Upper lobe of left lung (tissue), 4 donors: ENCODE results near the gene NAA60.

Experiments used
- EP300 ChIP-seq, 4 donors: sonication (generic); formaldehyde crosslinking; IDR thresholded peaks; one replicate each; pipeline ENCODE4 v1.5.1; 2017; ENCODE audit warnings: antibody characterized with exemption in 4 of 4, control low read depth in 2 of 4
- POLR2A ChIP-seq, 4 donors: fragments of 450-650 bp; IDR thresholded peaks; one replicate each; pipeline ENCODE4 v1.5.1; 2016 to 2017; ENCODE audit warnings: antibody characterized with exemption in 4 of 4, mild to moderate bottlenecking in 2 of 4
- POLR2AphosphoS5 ChIP-seq, 2 donors: sonication (generic); formaldehyde crosslinking; IDR thresholded peaks; one replicate each; pipeline ENCODE4 v1.5.1; 2017; ENCODE audit warnings: antibody characterized with exemption in 2 of 2
- TF ChIP-seq, protein P1 (sequence below), 6 experiments: fragments of 450-650 bp in 4 of 6; fragments of 200-600 bp in 2 of 6; sonication (generic) in 2 of 6; IDR thresholded peaks; one replicate each; pipeline ENCODE4 v1.5.1; 2016 to 2019; ENCODE audit warnings: antibody characterized with exemption in 6 of 6

DNA sequence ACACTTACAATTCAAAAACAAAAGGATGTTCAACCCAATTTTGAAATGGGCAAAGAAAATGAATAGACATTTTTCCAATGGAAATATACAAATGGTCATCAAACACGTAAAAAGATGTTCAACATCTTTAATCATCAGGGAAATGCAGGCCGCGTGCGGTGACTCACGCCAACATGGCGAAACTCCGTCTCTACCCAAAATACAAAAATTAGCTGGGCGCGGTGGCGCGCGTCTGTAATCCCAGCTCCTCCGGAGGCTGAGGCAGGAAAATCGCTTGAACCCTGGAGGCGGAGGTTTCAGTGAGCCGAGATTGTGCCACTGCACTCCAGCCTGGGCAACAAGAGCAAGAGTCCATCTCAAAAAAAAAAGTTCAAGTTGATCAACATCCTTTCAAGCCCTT lies 55.5 kb downstream of the NAA60 start:
- TF ChIP-seq, protein P1, sequence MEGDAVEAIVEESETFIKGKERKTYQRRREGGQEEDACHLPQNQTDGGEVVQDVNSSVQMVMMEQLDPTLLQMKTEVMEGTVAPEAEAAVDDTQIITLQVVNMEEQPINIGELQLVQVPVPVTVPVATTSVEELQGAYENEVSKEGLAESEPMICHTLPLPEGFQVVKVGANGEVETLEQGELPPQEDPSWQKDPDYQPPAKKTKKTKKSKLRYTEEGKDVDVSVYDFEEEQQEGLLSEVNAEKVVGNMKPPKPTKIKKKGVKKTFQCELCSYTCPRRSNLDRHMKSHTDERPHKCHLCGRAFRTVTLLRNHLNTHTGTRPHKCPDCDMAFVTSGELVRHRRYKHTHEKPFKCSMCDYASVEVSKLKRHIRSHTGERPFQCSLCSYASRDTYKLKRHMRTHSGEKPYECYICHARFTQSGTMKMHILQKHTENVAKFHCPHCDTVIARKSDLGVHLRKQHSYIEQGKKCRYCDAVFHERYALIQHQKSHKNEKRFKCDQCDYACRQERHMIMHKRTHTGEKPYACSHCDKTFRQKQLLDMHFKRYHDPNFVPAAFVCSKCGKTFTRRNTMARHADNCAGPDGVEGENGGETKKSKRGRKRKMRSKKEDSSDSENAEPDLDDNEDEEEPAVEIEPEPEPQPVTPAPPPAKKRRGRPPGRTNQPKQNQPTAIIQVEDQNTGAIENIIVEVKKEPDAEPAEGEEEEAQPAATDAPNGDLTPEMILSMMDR (IDR thresholded peaks at IDR 0.05): no peak
- TF ChIP-seq POLR2A (IDR thresholded peaks at IDR 0.05) (no peak), POLR2AphosphoS5 (IDR thresholded peaks at IDR 0.05) (no peak), EP300 (IDR thresholded peaks at IDR 0.05) (no peak)
